GM12878 (cell line): ENCODE data around the gene ACADM. TPM values are rescaled to one million over a fixed set of nuclear protein-coding genes. Genes with fewer than 3 reads are reported as not detected.

Experiments used
- ATAC-seq: fragments of 200-7000 bp; cut with Tn5 transposase; 3 replicates; pipeline ENCODE4 v1.9.1; 2020; ENCODE audit warnings: mild to moderate bottlenecking, moderate library complexity
- BruUV-seq: library from RNA; stranded (reverse); fragments of 400-500 nt; replicated peaks from 2 replicates; lab custom pipeline; 2021; lab: Mats Ljungman, UMichigan
- CTCF ChIA-PET: fragments of 300-600 bp; sonication (Branson Sonifier 250); formaldehyde crosslinking; extraction: SDS; loops from one replicate; lab custom pipeline; 2021; ENCODE audit warnings: inconsistent platforms; lab: Yijun Ruan, JAX
- POLR2A ChIA-PET: fragments of 350-600 bp; formaldehyde crosslinking; extraction: SDS; loops from one replicate; lab custom pipeline; 2021; ENCODE audit warnings: inconsistent platforms; lab: Charles Lee
- RAD21 ChIA-PET: fragments of 300-600 bp; sonication (Branson Sonifier 250); formaldehyde crosslinking; loops from one replicate; lab custom pipeline; 2023; ENCODE audit warnings: antibody characterized with exemption; ENCODE audit not compliant: unreplicated experiment; lab: Charles Lee
- SMC1A ChIA-PET: fragments of 300-600 bp; sonication (Branson Sonifier 250); formaldehyde crosslinking; loops from one replicate; lab custom pipeline; 2023; ENCODE audit not compliant: unreplicated experiment, uncharacterized antibody; lab: Charles Lee
- DNase-seq: peaks from one replicate; pipeline ENCODE4 v3.0.0-alpha.2; 2011; ENCODE audit warnings: low read depth, low spot score
- FAIRE-seq: peaks from 3 replicates; lab custom pipeline; 2011; peaks lifted over from hg19 to GRCh38; lab: Jason Lieb, UNC
- H2AFZ ChIP-seq: 2 replicates; pipeline ENCODE4 v1.6.0; 2011; ENCODE audit warnings: low read depth, low read length, control low read depth; ENCODE audit not compliant: control insufficient read depth
- H3K27ac ChIP-seq: 2 replicates; pipeline ENCODE4 v1.5.1; 2011; ENCODE audit warnings: control low read depth; ENCODE audit not compliant: control insufficient read depth, insufficient read depth
- H3K27me3 ChIP-seq, 2 experiments: replicated peaks in 1 of 2; 2 replicates each; pipeline versions ENCODE4 v1.6.0 to v1.6.1; 2011; ENCODE audit warnings: low read length in 1 of 2; ENCODE audit not compliant: control insufficient read depth in 2 of 2, insufficient read depth in 2 of 2
- H3K36me3 ChIP-seq, 2 experiments: 2 replicates each; pipeline ENCODE4 v1.5.1; 2011; ENCODE audit warnings: low read length in 1 of 2; ENCODE audit not compliant: control insufficient read depth in 2 of 2, insufficient read depth in 2 of 2
- H3K4me1 ChIP-seq: 2 replicates; pipeline ENCODE4 v1.6.1; 2011; ENCODE audit warnings: mild to moderate bottlenecking, low read length, moderate library complexity, mixed read lengths; ENCODE audit not compliant: control insufficient read depth, insufficient read depth
- H3K4me2 ChIP-seq: 2 replicates; pipeline ENCODE4 v1.6.0; 2011; ENCODE audit warnings: control low read depth; ENCODE audit not compliant: control insufficient read depth, insufficient read depth
- H3K4me3 ChIP-seq: fragments of 200-600 bp; sonication (generic); 2 replicates; pipeline ENCODE4 v1.5.1; 2016
- H3K79me2 ChIP-seq: 2 replicates; pipeline ENCODE4 v1.6.0; 2011; ENCODE audit warnings: low read length; ENCODE audit not compliant: control insufficient read depth, insufficient read depth
- H3K9ac ChIP-seq: 2 replicates; pipeline ENCODE4 v1.8.0; 2011; ENCODE audit warnings: low read length, control low read depth, mixed read lengths; ENCODE audit not compliant: control insufficient read depth, insufficient read depth
- H3K9me3 ChIP-seq: replicated peaks from 3 replicates; pipeline ENCODE4 v1.5.1; 2011; ENCODE audit warnings: mild to moderate bottlenecking, low read length; ENCODE audit not compliant: control insufficient read depth, insufficient read depth
- H4K20me1 ChIP-seq: 2 replicates; pipeline ENCODE4 v1.6.0; 2011; ENCODE audit not compliant: control insufficient read depth, insufficient read depth
- HCFC1 ChIP-seq: fragments of 150-350 bp; IDR thresholded peaks from 2 replicates; pipeline ENCODE4 v1.6.1; 2014; ENCODE audit warnings: low read length
- NFXL1 ChIP-seq: fragments of 450-650 bp; IDR thresholded peaks from 2 replicates; pipeline ENCODE4 v1.6.1; 2017; ENCODE audit warnings: antibody characterized with exemption, mild to moderate bottlenecking, borderline replicate concordance
- NR2C1 ChIP-seq: fragments of 450-650 bp; IDR thresholded peaks from 2 replicates; pipeline ENCODE4 v1.6.1; 2017; ENCODE audit warnings: antibody characterized with exemption, mild to moderate bottlenecking, moderate library complexity
- SMAD1 ChIP-seq: fragments of 450-650 bp; IDR thresholded peaks from 2 replicates; pipeline ENCODE4 v1.6.1; 2018; ENCODE audit warnings: mild to moderate bottlenecking, low read depth; ENCODE audit not compliant: partially characterized antibody
- SMAD5 ChIP-seq: IDR thresholded peaks from 2 replicates; pipeline ENCODE4 v1.6.1; 2016; ENCODE audit warnings: antibody characterized with exemption, low read depth
- SREBF2 ChIP-seq: IDR thresholded peaks from 2 replicates; pipeline ENCODE4 v1.6.1; 2012; ENCODE audit warnings: mild to moderate bottlenecking, low read length
- STAT3 ChIP-seq: IDR thresholded peaks from 2 replicates; pipeline ENCODE4 v1.6.1; 2011; ENCODE audit warnings: low read depth, low read length, improper control_type of control experiment
- SUPT20H ChIP-seq: IDR thresholded peaks from 2 replicates; pipeline ENCODE4 v1.6.1; 2011; ENCODE audit warnings: low read depth, mild to moderate bottlenecking, low read length, moderate library complexity, borderline replicate concordance; ENCODE audit not compliant: control insufficient read depth
- SUZ12 ChIP-seq: fragments of 200-600 bp; sonication (generic); IDR thresholded peaks from one replicate; pipeline ENCODE4 v1.6.1; 2018; ENCODE audit warnings: antibody characterized with exemption, mild to moderate bottlenecking; ENCODE audit not compliant: unreplicated experiment
- TCF12 ChIP-seq: IDR thresholded peaks from 2 replicates; pipeline ENCODE4 v1.6.1; 2011; ENCODE audit warnings: low read depth, mild to moderate bottlenecking, low read length
- TCF3 ChIP-seq: IDR thresholded peaks from 2 replicates; pipeline ENCODE4 v1.6.1; 2012; ENCODE audit warnings: low read depth, mild to moderate bottlenecking, low read length, borderline replicate concordance; ENCODE audit not compliant: insufficient read depth
- YBX1 ChIP-seq: fragments of 450-650 bp; IDR thresholded peaks from 2 replicates; pipeline ENCODE4 v1.6.1; 2016; ENCODE audit warnings: antibody characterized with exemption
- ZNF274 ChIP-seq: IDR thresholded peaks from one replicate; pipeline ENCODE4 v1.8.0; 2011; ENCODE audit not compliant: insufficient read length, insufficient read depth
- WGBS: methylation state at CpG from one replicate; pipeline ENCODE4 v1.1.6; 2016; ENCODE audit warnings: low lambda C conversion rate; ENCODE audit not compliant: insufficient replicate concordance, insufficient coverage; ENCODE audit errors: missing lambda C conversion rate; 5-methylcytosine and 5-hydroxymethylcytosine counted together
- in situ Hi-C: fragments of 300-500 bp; cut with MboI; formaldehyde crosslinking; loops from 9 replicates; pipeline ENCODE4 v1.14.3; 2018; ENCODE audit warnings: mixed read lengths
- intact Hi-C: fragments of 100-400 bp; cut with micrococcal nuclease; formaldehyde crosslinking; loops from one replicate; pipeline ENCODE4 v1.14.2; 2022; ENCODE audit not compliant: unreplicated experiment
- polyA plus RNA-seq, 11 experiments: library from polyadenylated mRNA; depleted of rRNA in 4 of 11; unstranded in 6 of 11; stranded (reverse) in 5 of 11; fragments of >200 nt; fragmentation: Nextera tagmentation in 4 of 11; fragmentation: Illumina TruSeq in 1 of 11; extraction: Ambion mirVana in 4 of 11; extraction: Trizol in 1 of 11; gene quantifications; 1 replicate in 1 of 11; 2 replicates in 10 of 11; pipeline versions ENCODE4 v1.2.1 to v1.2.3, GENCODE V29; 2011 to 2016; ENCODE audit warnings: inconsistent platforms in 2 of 11, missing spikeins in 2 of 11, low read depth in 1 of 11
- total RNA-seq, 4 experiments: library from RNA; depleted of rRNA in 3 of 4; stranded (reverse); fragments of >200 nt in 3 of 4; fragmentation: Illumina TruSeq in 1 of 4; extraction: Trizol in 1 of 4; gene quantifications; 2 replicates each; pipeline versions ENCODE4 v1.2.1 to v1.2.3, GENCODE V29; 2013 to 2021
- TF ChIP-seq, protein P1 (sequence below): fragments of 450-650 bp; IDR thresholded peaks from 2 replicates; pipeline ENCODE4 v1.6.1; 2017; ENCODE audit warnings: antibody characterized with exemption, mild to moderate bottlenecking, moderate library complexity
- TF ChIP-seq, protein P2 (sequence below): IDR thresholded peaks from 2 replicates; pipeline ENCODE4 v1.6.1; 2012; ENCODE audit warnings: improper control_type of control experiment, low read depth, low read length; ENCODE audit not compliant: insufficient replicate concordance

The ACADM gene
- total and polyA plus RNA-seq, 10 of the 15 experiments (the other 5 are each of a cell fraction or from before 2014, with no cell fraction given): 119 to 245 (median 204) TPM

DNA sequence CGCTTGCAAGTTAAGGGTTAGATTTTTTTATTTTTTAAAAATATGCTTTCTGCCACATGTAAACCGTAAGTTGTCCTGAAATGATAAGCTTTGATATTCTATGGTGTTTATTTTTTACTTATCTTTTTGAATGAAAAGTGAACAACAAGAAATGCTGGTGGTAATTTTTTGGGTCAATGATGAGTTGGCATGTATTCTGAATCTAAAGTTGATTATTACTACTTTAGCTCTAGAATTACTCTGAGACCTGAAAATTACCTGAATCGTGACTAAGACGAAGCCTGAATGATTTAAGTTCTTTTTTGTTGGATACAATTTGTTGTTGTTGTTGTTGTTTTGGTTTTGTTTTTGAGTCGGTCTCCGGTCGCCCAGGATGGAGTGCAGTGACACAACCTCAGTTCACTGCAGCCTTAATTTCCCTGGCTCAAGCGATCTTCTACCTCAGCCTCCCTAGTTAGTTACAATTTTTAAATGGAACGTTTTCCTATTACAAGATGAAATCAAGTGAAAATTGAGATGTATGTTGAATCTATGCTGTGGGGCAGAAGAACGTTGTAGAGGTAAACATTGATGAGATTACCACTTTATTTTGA lies 62.5 kb downstream of the ACADM start:
- ATAC-seq (no peak), FAIRE-seq (no peak), DNase-seq (no peak)
- peaks cover 2% of the 10 kb centered on the region; the same call in 1 of the 2 replicates for H3K4me1 ChIP-seq
- H3K9me3 ChIP-seq: no peaks in the 10 kb centered on the region
- no TSS peak for BruUV-seq
- peak overlapping the region; percentile 80 for H3K4me3 ChIP-seq
- SMC1A ChIA-PET: interaction anchor here (0.7 to 3.2 kb wide), 3 partner anchors 42 to 61 kb away, joined by 4 to 33 read pairs (median 12); no protein-coding TSS in a partner anchor
- peak overlapping the region; percentile 98 for H3K27ac ChIP-seq
- H2AFZ ChIP-seq: no peak overlapping the region
- H4K20me1 ChIP-seq: peaks cover 6% of the 10 kb centered on the region; the same call in 1 of the 2 replicates
- peaks cover 2 to 19% of the 10 kb centered on the region in 2 experiments; a peak in 3 of 4 replicates for H3K36me3 ChIP-seq
- H3K27me3 ChIP-seq: no peaks in the 10 kb centered on the region
- POLR2A ChIA-PET: interaction anchor here (2.7 to 3.3 kb wide), 2 partner anchors 60 to 64 kb away, joined by 8 to 44 read pairs; no protein-coding TSS in a partner anchor
- in situ Hi-C loops: loop anchor here (5.0 kb wide), 2 partner anchors 60 to 200 kb away; no protein-coding TSS in a partner anchor
- peak overlapping the region; percentile 84 for H3K4me2 ChIP-seq
- RAD21 ChIA-PET: interaction anchor here (1.8 kb wide), 1 partner anchor 62 kb away, joined by 7 read pairs; no protein-coding TSS in a partner anchor
- 3% methylated on average over 10 of the region's 10 CpGs for WGBS
- H3K9ac ChIP-seq: peak overlapping the region; percentile 93
- CTCF ChIA-PET: interaction anchor here (0.7 to 1.5 kb wide), 3 partner anchors 10 to 63 kb away, joined by 3 to 9 read pairs (median 4); partner anchors contain the start of gene MSH4
- peaks cover 73% of the 10 kb centered on the region for H3K79me2 ChIP-seq
- intact Hi-C loops: loop anchor here (1.0 to 10.0 kb wide), 2 partner anchors 63 to 198 kb away; partner anchors contain the start of gene ACADM
- no peak for TF ChIP-seq YBX1
- TF ChIP-seq SUPT20H: no peak
- TF ChIP-seq SREBF2: no peak
- TF ChIP-seq, protein P1, sequence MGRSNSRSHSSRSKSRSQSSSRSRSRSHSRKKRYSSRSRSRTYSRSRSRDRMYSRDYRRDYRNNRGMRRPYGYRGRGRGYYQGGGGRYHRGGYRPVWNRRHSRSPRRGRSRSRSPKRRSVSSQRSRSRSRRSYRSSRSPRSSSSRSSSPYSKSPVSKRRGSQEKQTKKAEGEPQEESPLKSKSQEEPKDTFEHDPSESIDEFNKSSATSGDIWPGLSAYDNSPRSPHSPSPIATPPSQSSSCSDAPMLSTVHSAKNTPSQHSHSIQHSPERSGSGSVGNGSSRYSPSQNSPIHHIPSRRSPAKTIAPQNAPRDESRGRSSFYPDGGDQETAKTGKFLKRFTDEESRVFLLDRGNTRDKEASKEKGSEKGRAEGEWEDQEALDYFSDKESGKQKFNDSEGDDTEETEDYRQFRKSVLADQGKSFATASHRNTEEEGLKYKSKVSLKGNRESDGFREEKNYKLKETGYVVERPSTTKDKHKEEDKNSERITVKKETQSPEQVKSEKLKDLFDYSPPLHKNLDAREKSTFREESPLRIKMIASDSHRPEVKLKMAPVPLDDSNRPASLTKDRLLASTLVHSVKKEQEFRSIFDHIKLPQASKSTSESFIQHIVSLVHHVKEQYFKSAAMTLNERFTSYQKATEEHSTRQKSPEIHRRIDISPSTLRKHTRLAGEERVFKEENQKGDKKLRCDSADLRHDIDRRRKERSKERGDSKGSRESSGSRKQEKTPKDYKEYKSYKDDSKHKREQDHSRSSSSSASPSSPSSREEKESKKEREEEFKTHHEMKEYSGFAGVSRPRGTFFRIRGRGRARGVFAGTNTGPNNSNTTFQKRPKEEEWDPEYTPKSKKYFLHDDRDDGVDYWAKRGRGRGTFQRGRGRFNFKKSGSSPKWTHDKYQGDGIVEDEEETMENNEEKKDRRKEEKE: no peak
- TF ChIP-seq TCF3: no peak
- no peak for TF ChIP-seq NR2C1
- no peak for TF ChIP-seq STAT3
- TF ChIP-seq, protein P2, sequence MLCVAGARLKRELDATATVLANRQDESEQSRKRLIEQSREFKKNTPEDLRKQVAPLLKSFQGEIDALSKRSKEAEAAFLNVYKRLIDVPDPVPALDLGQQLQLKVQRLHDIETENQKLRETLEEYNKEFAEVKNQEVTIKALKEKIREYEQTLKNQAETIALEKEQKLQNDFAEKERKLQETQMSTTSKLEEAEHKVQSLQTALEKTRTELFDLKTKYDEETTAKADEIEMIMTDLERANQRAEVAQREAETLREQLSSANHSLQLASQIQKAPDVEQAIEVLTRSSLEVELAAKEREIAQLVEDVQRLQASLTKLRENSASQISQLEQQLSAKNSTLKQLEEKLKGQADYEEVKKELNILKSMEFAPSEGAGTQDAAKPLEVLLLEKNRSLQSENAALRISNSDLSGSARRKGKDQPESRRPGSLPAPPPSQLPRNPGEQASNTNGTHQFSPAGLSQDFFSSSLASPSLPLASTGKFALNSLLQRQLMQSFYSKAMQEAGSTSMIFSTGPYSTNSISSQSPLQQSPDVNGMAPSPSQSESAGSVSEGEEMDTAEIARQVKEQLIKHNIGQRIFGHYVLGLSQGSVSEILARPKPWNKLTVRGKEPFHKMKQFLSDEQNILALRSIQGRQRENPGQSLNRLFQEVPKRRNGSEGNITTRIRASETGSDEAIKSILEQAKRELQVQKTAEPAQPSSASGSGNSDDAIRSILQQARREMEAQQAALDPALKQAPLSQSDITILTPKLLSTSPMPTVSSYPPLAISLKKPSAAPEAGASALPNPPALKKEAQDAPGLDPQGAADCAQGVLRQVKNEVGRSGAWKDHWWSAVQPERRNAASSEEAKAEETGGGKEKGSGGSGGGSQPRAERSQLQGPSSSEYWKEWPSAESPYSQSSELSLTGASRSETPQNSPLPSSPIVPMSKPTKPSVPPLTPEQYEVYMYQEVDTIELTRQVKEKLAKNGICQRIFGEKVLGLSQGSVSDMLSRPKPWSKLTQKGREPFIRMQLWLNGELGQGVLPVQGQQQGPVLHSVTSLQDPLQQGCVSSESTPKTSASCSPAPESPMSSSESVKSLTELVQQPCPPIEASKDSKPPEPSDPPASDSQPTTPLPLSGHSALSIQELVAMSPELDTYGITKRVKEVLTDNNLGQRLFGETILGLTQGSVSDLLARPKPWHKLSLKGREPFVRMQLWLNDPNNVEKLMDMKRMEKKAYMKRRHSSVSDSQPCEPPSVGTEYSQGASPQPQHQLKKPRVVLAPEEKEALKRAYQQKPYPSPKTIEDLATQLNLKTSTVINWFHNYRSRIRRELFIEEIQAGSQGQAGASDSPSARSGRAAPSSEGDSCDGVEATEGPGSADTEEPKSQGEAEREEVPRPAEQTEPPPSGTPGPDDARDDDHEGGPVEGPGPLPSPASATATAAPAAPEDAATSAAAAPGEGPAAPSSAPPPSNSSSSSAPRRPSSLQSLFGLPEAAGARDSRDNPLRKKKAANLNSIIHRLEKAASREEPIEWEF: no peak
- TF ChIP-seq SMAD5: peak; percentile 14; the same call in 1 of the 2 replicates
- no peak for TF ChIP-seq SUZ12
- TF ChIP-seq HCFC1: no peak
- TF ChIP-seq NFXL1: no peak
- no peak for TF ChIP-seq TCF12
- no peak for TF ChIP-seq ZNF274
- no peak for TF ChIP-seq SMAD1
